ENCODE data around the gene FKBP1B.

FKBP1B gene

DNA sequence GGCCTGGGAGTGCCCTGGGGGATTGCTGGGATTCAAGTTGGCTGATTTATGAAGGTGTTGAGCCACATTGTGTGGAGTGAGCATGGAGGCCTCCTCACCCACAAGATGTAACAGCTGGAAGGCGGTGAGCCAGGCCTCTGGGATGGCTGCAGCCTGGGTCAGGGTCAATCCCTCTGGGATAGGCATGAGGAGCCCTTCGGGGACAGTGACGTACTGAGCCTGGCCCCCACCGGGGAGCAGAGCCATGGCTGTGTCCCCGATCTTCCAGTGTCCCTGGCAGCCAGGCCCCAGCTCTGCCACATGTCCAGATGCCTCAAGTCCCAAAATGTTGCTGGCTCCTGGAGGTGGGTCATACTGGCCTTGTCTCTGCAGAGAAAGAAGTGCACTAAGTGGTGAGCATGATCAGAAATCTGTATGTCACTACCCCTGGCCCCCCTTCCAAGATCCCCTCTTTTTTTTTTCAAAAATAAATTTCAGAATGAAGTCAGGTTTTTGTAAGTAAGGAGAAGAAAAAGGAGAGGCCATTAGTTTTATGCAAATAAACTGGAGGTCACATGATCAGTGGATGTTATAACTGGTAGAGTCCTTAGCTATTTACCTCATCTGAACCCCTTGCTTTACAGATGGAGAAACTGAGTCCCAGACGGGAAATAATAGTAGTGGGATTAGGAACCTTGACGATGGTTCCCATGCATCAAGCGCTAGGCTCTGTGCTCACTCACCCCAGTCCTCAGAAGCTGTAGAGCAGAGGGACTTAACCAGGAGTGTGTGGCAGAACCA, 33.4 kb downstream of the FKBP1B start:
- ChIA-PET POLR2A (interaction anchor here (1.0 to 2.4 kb wide), 4 partner anchors 36 to 258 kb away, joined by 3 to 13 read pairs (median 6); partner anchors contain the start of genes ATAD2B and WDCP), CTCF (interaction anchor here (0.5 to 3.1 kb wide), 17 partner anchors 10 to 259 kb away, joined by 3 to 23 read pairs (median 4); partner anchors contain the start of genes ATAD2B and WDCP)
- peak overlapping the region; percentile 79; the same call in 1 of the 2 replicates for H3K27ac ChIP-seq (ENCODE audit: extremely low read depth, low read depth, low read length)
- H3K4me1 ChIP-seq (ENCODE audit: control insufficient read depth, insufficient read depth, low read length): no peaks in the 10 kb centered on the region
- TF ChIP-seq ZNF837 (tag by site-specific recombination; IDR thresholded peaks at IDR 0.05) (no peak), ZFP37 (tag by site-specific recombination; IDR thresholded peaks at IDR 0.05) (no peak), ZNF121 (tag by site-specific recombination; IDR thresholded peaks at IDR 0.05) (no peak), ZNF555 (tag by site-specific recombination; conservative IDR thresholded peaks at IDR 0.05) (no peak), ZNF791 (tag by site-specific recombination; IDR thresholded peaks at IDR 0.05) (no peak), ZBTB48 (tag by site-specific recombination; IDR thresholded peaks at IDR 0.05) (no peak), ZNF175 (tag by site-specific recombination; IDR thresholded peaks at IDR 0.05) (no peak), GFI1B (tag by site-specific recombination; IDR thresholded peaks at IDR 0.05) (no peak), ZFP3 (tag by site-specific recombination; IDR thresholded peaks at IDR 0.05; ENCODE audit: low read depth) (no peak), ZNF561 (tag by site-specific recombination; IDR thresholded peaks at IDR 0.05; ENCODE audit: borderline replicate concordance) (no peak), ZNF776 (tag by site-specific recombination; IDR thresholded peaks at IDR 0.05; ENCODE audit: borderline replicate concordance) (no peak)
- TF ChIP-seq, protein P1, sequence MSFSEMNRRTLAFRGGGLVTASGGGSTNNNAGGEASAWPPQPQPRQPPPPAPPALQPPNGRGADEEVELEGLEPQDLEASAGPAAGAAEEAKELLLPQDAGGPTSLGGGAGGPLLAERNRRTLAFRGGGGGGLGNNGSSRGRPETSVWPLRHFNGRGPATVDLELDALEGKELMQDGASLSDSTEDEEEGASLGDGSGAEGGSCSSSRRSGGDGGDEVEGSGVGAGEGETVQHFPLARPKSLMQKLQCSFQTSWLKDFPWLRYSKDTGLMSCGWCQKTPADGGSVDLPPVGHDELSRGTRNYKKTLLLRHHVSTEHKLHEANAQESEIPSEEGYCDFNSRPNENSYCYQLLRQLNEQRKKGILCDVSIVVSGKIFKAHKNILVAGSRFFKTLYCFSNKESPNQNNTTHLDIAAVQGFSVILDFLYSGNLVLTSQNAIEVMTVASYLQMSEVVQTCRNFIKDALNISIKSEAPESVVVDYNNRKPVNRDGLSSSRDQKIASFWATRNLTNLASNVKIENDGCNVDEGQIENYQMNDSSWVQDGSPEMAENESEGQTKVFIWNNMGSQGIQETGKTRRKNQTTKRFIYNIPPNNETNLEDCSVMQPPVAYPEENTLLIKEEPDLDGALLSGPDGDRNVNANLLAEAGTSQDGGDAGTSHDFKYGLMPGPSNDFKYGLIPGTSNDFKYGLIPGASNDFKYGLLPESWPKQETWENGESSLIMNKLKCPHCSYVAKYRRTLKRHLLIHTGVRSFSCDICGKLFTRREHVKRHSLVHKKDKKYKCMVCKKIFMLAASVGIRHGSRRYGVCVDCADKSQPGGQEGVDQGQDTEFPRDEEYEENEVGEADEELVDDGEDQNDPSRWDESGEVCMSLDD (tag by site-specific recombination; IDR thresholded peaks at IDR 0.05): no peak
- TF ChIP-seq, protein P2, sequence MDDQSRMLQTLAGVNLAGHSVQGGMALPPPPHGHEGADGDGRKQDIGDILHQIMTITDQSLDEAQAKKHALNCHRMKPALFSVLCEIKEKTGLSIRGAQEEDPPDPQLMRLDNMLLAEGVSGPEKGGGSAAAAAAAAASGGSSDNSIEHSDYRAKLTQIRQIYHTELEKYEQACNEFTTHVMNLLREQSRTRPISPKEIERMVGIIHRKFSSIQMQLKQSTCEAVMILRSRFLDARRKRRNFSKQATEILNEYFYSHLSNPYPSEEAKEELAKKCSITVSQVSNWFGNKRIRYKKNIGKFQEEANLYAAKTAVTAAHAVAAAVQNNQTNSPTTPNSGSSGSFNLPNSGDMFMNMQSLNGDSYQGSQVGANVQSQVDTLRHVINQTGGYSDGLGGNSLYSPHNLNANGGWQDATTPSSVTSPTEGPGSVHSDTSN (CRISPR knock-in tag; IDR thresholded peaks at IDR 0.05): no peak
- TF ChIP-seq, protein P3, sequence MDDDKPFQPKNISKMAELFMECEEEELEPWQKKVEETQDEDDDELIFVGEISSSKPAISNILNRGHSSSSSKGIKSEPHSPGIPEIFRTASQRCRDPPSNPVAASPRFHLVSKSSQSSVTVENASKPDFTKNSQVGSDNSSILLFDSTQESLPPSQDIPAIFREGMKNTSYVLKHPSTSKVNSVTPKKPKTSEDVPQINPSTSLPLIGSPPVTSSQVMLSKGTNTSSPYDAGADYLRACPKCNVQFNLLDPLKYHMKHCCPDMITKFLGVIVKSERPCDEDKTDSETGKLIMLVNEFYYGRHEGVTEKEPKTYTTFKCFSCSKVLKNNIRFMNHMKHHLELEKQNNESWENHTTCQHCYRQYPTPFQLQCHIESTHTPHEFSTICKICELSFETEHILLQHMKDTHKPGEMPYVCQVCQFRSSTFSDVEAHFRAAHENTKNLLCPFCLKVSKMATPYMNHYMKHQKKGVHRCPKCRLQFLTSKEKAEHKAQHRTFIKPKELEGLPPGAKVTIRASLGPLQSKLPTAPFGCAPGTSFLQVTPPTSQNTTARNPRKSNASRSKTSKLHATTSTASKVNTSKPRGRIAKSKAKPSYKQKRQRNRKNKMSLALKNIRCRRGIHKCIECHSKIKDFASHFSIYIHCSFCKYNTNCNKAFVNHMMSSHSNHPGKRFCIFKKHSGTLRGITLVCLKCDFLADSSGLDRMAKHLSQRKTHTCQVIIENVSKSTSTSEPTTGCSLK (tag by site-specific recombination; IDR thresholded peaks at IDR 0.05): no peak
- TF ChIP-seq, protein P4, sequence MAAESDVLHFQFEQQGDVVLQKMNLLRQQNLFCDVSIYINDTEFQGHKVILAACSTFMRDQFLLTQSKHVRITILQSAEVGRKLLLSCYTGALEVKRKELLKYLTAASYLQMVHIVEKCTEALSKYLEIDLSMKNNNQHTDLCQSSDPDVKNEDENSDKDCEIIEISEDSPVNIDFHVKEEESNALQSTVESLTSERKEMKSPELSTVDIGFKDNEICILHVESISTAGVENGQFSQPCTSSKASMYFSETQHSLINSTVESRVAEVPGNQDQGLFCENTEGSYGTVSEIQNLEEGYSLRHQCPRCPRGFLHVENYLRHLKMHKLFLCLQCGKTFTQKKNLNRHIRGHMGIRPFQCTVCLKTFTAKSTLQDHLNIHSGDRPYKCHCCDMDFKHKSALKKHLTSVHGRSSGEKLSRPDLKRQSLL (tag by site-specific recombination; IDR thresholded peaks at IDR 0.05): no peak
- TF ChIP-seq, protein P5, sequence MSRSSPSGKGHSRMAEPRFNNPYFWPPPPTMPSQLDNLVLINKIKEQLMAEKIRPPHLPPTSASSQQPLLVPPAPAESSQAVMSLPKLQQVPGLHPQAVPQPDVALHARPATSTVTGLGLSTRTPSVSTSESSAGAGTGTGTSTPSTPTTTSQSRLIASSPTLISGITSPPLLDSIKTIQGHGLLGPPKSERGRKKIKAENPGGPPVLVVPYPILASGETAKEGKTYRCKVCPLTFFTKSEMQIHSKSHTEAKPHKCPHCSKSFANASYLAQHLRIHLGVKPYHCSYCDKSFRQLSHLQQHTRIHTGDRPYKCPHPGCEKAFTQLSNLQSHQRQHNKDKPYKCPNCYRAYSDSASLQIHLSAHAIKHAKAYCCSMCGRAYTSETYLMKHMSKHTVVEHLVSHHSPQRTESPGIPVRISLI (tag by site-specific recombination; IDR thresholded peaks at IDR 0.05): no peak
- H3K9me3 ChIP-seq (ENCODE audit: control insufficient read depth, insufficient read depth, low read depth, low read length): no peaks in the 10 kb centered on the region
- H3K36me3 ChIP-seq (ENCODE audit: control insufficient read depth in 2 of 2, insufficient read depth in 1 of 2, low read length in 2 of 2): peaks cover 3 to 46% of the 10 kb centered on the region in 2 experiments; a peak in 2 of 3 replicates
- H3K4me3 ChIP-seq (ENCODE audit: low read depth, low read length): no peak overlapping the region; the same call in 1 of the 2 replicates

All from HEK293 (cell line).